PC-3 (cell line): ENCODE data around the gene GADD45GIP1. TPM values are rescaled to one million over a fixed set of nuclear protein-coding genes. Genes with fewer than 3 reads are reported as not detected.

Experiments used
- ATAC-seq: fragments of 200-7000 bp; cut with Tn5 transposase; 2 replicates; pipeline ENCODE4 v1.9.1; 2020; ENCODE audit warnings: mild to moderate bottlenecking, moderate library complexity
- BruUV-seq: library from RNA; stranded (reverse); fragments of 400-500 nt; replicated peaks from 2 replicates; lab custom pipeline; 2021; lab: Mats Ljungman, UMichigan
- CTCF ChIA-PET: fragments of 300-600 bp; sonication (Branson Sonifier 250); formaldehyde crosslinking; loops from one replicate; lab custom pipeline; 2022; ENCODE audit warnings: antibody characterized with exemption; lab: Charles Lee
- POLR2A ChIA-PET: fragments of 300-600 bp; sonication (Branson Sonifier 250); formaldehyde crosslinking; loops from one replicate; lab custom pipeline; 2022; ENCODE audit warnings: antibody characterized with exemption; ENCODE audit not compliant: unreplicated experiment; lab: Charles Lee
- DNase-seq: peaks from one replicate; pipeline ENCODE4 v3.0.0-alpha.2; 2015
- H2AFZ ChIP-seq: fragments of 300-600 bp; sonication (generic); 2 replicates; pipeline ENCODE4 v1.6.0; 2016; ENCODE audit warnings: antibody characterized with exemption, low read length
- H3F3A ChIP-seq: fragments of 300-600 bp; sonication (generic); one replicate; pipeline ENCODE4 v1.6.0; 2017; ENCODE audit warnings: antibody characterized with exemption, low read length, control low read depth, mild to moderate bottlenecking; ENCODE audit not compliant: unreplicated experiment
- H3K27ac ChIP-seq: fragments of 300-600 bp; sonication (generic); 2 replicates; pipeline ENCODE4 v1.5.1; 2016; ENCODE audit warnings: mild to moderate bottlenecking, low read length
- H3K27me3 ChIP-seq: fragments of 300-600 bp; sonication (generic); 2 replicates; pipeline ENCODE4 v1.6.1; 2016; ENCODE audit warnings: low read length, mixed read lengths
- H3K36me3 ChIP-seq: fragments of 300-600 bp; sonication (generic); 2 replicates; pipeline ENCODE4 v1.6.1; 2016; ENCODE audit warnings: low read depth, mixed run types, low read length, mixed read lengths
- H3K4me1 ChIP-seq: fragments of 300-600 bp; sonication (generic); 2 replicates; pipeline ENCODE4 v1.5.1; 2016; ENCODE audit warnings: low read length; ENCODE audit not compliant: insufficient read depth
- H3K4me2 ChIP-seq: fragments of 300-600 bp; sonication (generic); 2 replicates; pipeline ENCODE4 v1.6.0; 2016; ENCODE audit warnings: low read length
- H3K4me3 ChIP-seq: fragments of 300-600 bp; sonication (generic); 2 replicates; pipeline ENCODE4 v1.5.1; 2016; ENCODE audit warnings: mild to moderate bottlenecking, low read length, mixed read lengths
- H3K79me2 ChIP-seq: fragments of 300-600 bp; sonication (generic); 2 replicates; pipeline ENCODE4 v1.6.1; 2017; ENCODE audit warnings: low read length, mixed read lengths
- H3K9ac ChIP-seq: fragments of 300-600 bp; sonication (generic); 2 replicates; pipeline ENCODE4 v1.6.0; 2016; ENCODE audit warnings: mild to moderate bottlenecking, low read length
- H3K9me2 ChIP-seq: fragments of 300-600 bp; sonication (generic); replicated peaks from 2 replicates; pipeline ENCODE4 v1.6.1; 2016; ENCODE audit warnings: mixed run types, low read length, mixed read lengths
- H3K9me3 ChIP-seq: fragments of 300-600 bp; sonication (generic); 2 replicates; pipeline ENCODE4 v1.6.1; 2016; ENCODE audit warnings: low read length, mixed read lengths
- H4K20me1 ChIP-seq: fragments of 300-600 bp; sonication (generic); 2 replicates; pipeline ENCODE4 v1.6.1; 2016; ENCODE audit warnings: low read length, mixed read lengths
- EZH2 ChIP-seq: fragments of 300-600 bp; sonication (generic); IDR thresholded peaks from one replicate; pipeline ENCODE4 v1.6.1; 2017; ENCODE audit warnings: antibody characterized with exemption, mild to moderate bottlenecking, low read length; ENCODE audit not compliant: unreplicated experiment
- EZH2phosphoT487 ChIP-seq: fragments of 300-600 bp; sonication (generic); IDR thresholded peaks from 2 replicates; pipeline ENCODE4 v1.6.1; 2018; ENCODE audit warnings: mild to moderate bottlenecking, antibody characterized with exemption, low read length, borderline replicate concordance
- intact Hi-C: fragments of 100-400 bp; cut with micrococcal nuclease; formaldehyde crosslinking; loops from 2 replicates; pipeline ENCODE4 v1.9.0; 2023
- total RNA-seq: library from RNA; depleted of rRNA; stranded (reverse); fragments of >200 nt; gene quantifications from 2 replicates; pipeline ENCODE4 v1.2.3, GENCODE V29; 2014
- TF ChIP-seq, protein P1 (sequence below): fragments of 300-600 bp; sonication (generic); conservative IDR thresholded peaks from 2 replicates; pipeline ENCODE4 v1.5.1; 2017; ENCODE audit warnings: antibody characterized with exemption, low read depth, mild to moderate bottlenecking, low read length

Gene GADD45GIP1
- total RNA-seq, 1 experiment from 2014 or later: 219 TPM

DNA sequence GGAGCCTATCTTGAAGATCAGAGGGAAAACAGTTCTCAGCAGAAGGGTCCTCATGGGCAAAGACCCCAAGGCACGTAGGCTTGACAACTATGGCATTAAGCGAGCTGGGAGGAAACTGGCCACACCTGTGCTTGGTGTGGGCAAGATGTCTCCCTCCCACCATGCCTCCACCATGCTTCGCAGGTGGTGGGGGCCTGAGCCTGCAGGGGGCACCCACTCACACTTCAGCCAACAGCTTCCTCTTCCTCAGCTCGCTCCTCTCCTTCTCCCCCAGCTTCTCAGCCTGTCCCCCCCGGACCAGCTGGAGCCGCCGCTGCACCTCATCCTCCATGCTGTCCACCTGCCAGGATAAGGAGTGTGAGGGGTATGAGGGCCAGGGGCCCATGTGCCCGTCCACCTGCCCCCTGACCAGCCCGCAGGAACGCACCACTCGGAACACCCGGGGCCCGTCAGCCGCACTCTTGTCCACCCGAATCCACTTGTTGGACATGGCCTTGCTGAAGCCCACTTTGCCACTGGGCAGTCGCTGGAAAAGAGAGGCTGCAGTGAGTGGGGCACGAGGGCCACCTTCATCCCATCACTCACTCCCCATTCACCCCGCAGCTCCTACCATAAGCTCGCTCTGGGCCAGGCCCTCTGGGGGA, 26.9 kb downstream of the GADD45GIP1 start:
- Histone ChIP-seq H3K79me2 (peaks cover 46% of the 10 kb centered on the region), H3K4me3 (no peak overlapping the region), H3K9me2 (no peaks in the 10 kb centered on the region), H3K9ac (no peak overlapping the region), H3K27me3 (no peaks in the 10 kb centered on the region), H3K9me3 (no peaks in the 10 kb centered on the region), H4K20me1 (0 out of 2 replicates have a peak, but pooled peaks cover 4% of the 10 kb centered on the region), H3K4me2 (no peak overlapping the region), H3K4me1 (peaks cover 14% of the 10 kb centered on the region), H2AFZ (no peak overlapping the region), H3K36me3 (peaks cover 48% of the 10 kb centered on the region), H3K27ac (no peak overlapping the region), H3F3A (no peaks in the 10 kb centered on the region)
- intact Hi-C loops: no loop called here
- ChIA-PET CTCF (no interaction called here), POLR2A (no interaction called here)
- BruUV-seq: no TSS peak
- TF ChIP-seq EZH2phosphoT487: no peak
- TF ChIP-seq, protein P1, sequence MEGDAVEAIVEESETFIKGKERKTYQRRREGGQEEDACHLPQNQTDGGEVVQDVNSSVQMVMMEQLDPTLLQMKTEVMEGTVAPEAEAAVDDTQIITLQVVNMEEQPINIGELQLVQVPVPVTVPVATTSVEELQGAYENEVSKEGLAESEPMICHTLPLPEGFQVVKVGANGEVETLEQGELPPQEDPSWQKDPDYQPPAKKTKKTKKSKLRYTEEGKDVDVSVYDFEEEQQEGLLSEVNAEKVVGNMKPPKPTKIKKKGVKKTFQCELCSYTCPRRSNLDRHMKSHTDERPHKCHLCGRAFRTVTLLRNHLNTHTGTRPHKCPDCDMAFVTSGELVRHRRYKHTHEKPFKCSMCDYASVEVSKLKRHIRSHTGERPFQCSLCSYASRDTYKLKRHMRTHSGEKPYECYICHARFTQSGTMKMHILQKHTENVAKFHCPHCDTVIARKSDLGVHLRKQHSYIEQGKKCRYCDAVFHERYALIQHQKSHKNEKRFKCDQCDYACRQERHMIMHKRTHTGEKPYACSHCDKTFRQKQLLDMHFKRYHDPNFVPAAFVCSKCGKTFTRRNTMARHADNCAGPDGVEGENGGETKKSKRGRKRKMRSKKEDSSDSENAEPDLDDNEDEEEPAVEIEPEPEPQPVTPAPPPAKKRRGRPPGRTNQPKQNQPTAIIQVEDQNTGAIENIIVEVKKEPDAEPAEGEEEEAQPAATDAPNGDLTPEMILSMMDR: peak; percentile 3; the same call in 1 of the 2 replicates
- DNase-seq: no peak
- ATAC-seq: no peak

DNA sequence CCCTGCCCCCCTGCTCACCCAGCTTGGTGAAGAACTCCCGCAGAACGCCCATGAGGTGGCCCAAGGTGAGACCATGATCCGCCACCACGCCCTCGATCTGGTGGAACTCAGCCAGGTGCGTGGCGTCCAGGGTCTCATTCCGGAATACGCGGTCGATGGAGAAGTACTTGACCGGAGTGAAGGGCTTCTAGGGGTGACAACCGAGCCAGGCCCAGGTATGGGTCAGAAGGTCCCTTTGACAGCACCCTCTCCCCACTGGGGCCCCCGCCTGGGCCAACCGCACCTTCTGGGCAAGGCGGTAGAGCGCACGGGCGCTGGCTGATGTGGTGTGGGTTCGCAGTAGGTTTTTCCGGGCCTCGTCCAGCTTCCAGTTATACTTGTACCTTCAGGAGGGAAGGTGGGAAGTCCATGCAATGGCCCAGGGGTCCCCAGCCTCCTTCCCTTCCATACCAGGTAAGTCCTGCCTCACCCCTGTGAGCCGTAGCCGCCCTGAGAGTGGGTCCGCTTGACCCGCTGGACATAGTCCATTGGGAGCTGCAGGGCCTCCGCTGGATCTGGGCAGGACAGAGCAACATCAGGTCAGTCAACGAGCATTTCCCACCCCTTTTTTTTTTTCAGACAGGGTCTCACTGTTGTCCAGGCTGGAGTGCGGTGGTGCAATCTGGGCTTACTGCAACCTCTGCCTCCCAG, 32.3 kb downstream of the GADD45GIP1 start:
- TF ChIP-seq EZH2 (no peak), EZH2phosphoT487 (no peak)
- TF ChIP-seq, protein P1: no peak
- ATAC-seq (no peak), DNase-seq (no peak)
- POLR2A ChIA-PET: no interaction called here
- CTCF ChIA-PET: no interaction called here
- no TSS peak for BruUV-seq
- H3K9me3 ChIP-seq: no peaks in the 10 kb centered on the region
- no peak overlapping the region for H3K4me3 ChIP-seq
- H3K9me2 ChIP-seq: no peaks in the 10 kb centered on the region
- intact Hi-C loops: no loop called here
- H3K36me3 ChIP-seq: peaks cover 60% of the 10 kb centered on the region
- H4K20me1 ChIP-seq: no peaks in the 10 kb centered on the region
- no peak overlapping the region for H2AFZ ChIP-seq
- H3K79me2 ChIP-seq: 0 out of 2 replicates have a peak, but pooled peaks cover 4% of the 10 kb centered on the region
- no peaks in the 10 kb centered on the region for H3K4me1 ChIP-seq
- H3K4me2 ChIP-seq: no peak overlapping the region
- H3K9ac ChIP-seq: no peak overlapping the region
- no peak overlapping the region for H3K27ac ChIP-seq
- no peaks in the 10 kb centered on the region for H3F3A ChIP-seq
- H3K27me3 ChIP-seq: no peaks in the 10 kb centered on the region

DNA sequence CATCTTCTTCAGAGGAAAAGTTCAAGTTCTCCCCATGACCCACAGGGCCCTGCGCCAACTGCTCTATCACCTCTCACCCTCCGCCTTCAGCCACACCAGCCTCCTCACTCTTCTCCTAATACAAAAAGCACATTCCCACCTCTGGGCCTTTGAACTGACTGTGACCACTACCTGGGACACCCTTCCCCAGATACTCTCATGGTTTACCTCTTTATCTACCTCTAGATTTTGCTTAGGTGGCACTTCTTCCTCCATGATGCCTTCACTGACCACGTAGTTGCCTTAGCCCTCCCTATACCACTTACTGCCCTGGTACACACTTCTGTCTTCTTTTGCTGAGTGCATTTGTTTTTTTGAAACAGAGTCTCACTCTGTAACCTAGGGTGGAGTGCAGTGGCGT, 34.1 kb downstream of the GADD45GIP1 start:
- H4K20me1 ChIP-seq: no peaks in the 10 kb centered on the region
- DNase-seq (no peak), ATAC-seq (no peak)
- H3K79me2 ChIP-seq: no peaks in the 10 kb centered on the region
- no peaks in the 10 kb centered on the region for H3F3A ChIP-seq
- H3K9me2 ChIP-seq: no peaks in the 10 kb centered on the region
- TF ChIP-seq EZH2: no peak
- TF ChIP-seq, protein P1: no peak
- H3K4me1 ChIP-seq: peaks cover 3% of the 10 kb centered on the region; the same call in 1 of the 2 replicates
- no peaks in the 10 kb centered on the region for H3K9me3 ChIP-seq
- no TSS peak for BruUV-seq
- POLR2A ChIA-PET: no interaction called here
- H3K4me3 ChIP-seq: no peak overlapping the region
- peaks cover 44% of the 10 kb centered on the region for H3K36me3 ChIP-seq
- no peak overlapping the region for H2AFZ ChIP-seq
- H3K9ac ChIP-seq: no peak overlapping the region
- no peak overlapping the region for H3K27ac ChIP-seq
- CTCF ChIA-PET: no interaction called here
- no peak overlapping the region for H3K4me2 ChIP-seq
- H3K27me3 ChIP-seq: no peaks in the 10 kb centered on the region
- intact Hi-C loops: no loop called here
